CD4-positive, alpha-beta T cell (primary cell): ENCODE measurements around the gene AMBRA1. TPM values are rescaled to one million over a fixed set of nuclear protein-coding genes. Genes with fewer than 3 reads are reported as not detected.

Source experiments
- ATAC-seq: fragments of 200-7000 bp; cut with Tn5 transposase; one replicate; pipeline ENCODE4 v1.10.0; 2022; ENCODE audit warnings: mild to moderate bottlenecking; ENCODE audit not compliant: poor library complexity
- CTCF ChIA-PET: fragments of 350-600 bp; sonication (Branson Sonifier 250); formaldehyde crosslinking; loops from one replicate; lab custom pipeline; 2021; ENCODE audit warnings: antibody characterized with exemption, inconsistent platforms; lab: Charles Lee
- POLR2A ChIA-PET: fragments of 350-600 bp; sonication (Branson Sonifier 250); formaldehyde crosslinking; loops from one replicate; lab custom pipeline; 2021; ENCODE audit warnings: antibody characterized with exemption, inconsistent platforms; lab: Charles Lee
- DNase-seq, 14 experiments: peaks; one replicate each; pipeline ENCODE4 v3.0.0-alpha.2; 2013 to 2020; ENCODE audit warnings: mixed read lengths in 2 of 14
- H3K27ac ChIP-seq, 2 donors: one replicate each; pipeline versions ENCODE4 v1.5.1 to v1.7.0; 2013; ENCODE audit warnings: low read length in 2 of 2, low read depth in 1 of 2, mild to moderate bottlenecking in 1 of 2
- H3K27me3 ChIP-seq, 2 experiments: 1 replicate in 1 of 2; 2 replicates in 1 of 2; pipeline versions ENCODE4 v1.6.1 to v1.7.0; 2013; ENCODE audit warnings: low read length in 2 of 2, control low read depth in 1 of 2, mild to moderate bottlenecking in 1 of 2, moderate library complexity in 1 of 2; ENCODE audit not compliant: insufficient read depth in 2 of 2, control insufficient read depth in 1 of 2
- H3K36me3 ChIP-seq: one replicate; pipeline ENCODE4 v1.6.1; 2013; ENCODE audit warnings: low read length, control low read depth; ENCODE audit not compliant: insufficient read depth
- H3K4me1 ChIP-seq: one replicate; pipeline ENCODE4 v1.6.1; 2013; ENCODE audit warnings: low read length, control low read depth; ENCODE audit not compliant: insufficient read depth
- H3K4me3 ChIP-seq: one replicate; pipeline ENCODE4 v1.5.1; 2013; ENCODE audit warnings: mild to moderate bottlenecking, low read length, moderate library complexity
- H3K9me3 ChIP-seq, 2 experiments: 1 replicate in 1 of 2; 2 replicates in 1 of 2; pipeline versions ENCODE4 v1.6.1 to v1.7.0; 2013; ENCODE audit warnings: low read length in 2 of 2, mild to moderate bottlenecking in 2 of 2, control low read depth in 1 of 2, moderate library complexity in 1 of 2; ENCODE audit not compliant: control insufficient read depth in 1 of 2, insufficient read depth in 1 of 2
- H3K27ac Mint-ChIP-seq: one replicate; pipeline ENCODE4 v1.8.0; 2020; ENCODE audit warnings: mixed read lengths
- H3K27me3 Mint-ChIP-seq: one replicate; pipeline ENCODE4 v1.8.0; 2021; ENCODE audit warnings: mixed read lengths
- H3K36me3 Mint-ChIP-seq: one replicate; pipeline ENCODE4 v1.8.0; 2021; ENCODE audit warnings: low read depth, mixed read lengths
- H3K4me1 Mint-ChIP-seq: one replicate; pipeline ENCODE4 v1.8.0; 2021; ENCODE audit warnings: low read depth, mixed read lengths
- H3K4me3 Mint-ChIP-seq: one replicate; pipeline ENCODE4 v1.8.0; 2020; ENCODE audit warnings: mild to moderate bottlenecking, mixed read lengths
- H3K9me3 Mint-ChIP-seq: one replicate; pipeline ENCODE4 v1.8.0; 2020; ENCODE audit warnings: mixed read lengths
- CTCF ChIP-seq: fragments of 200-600 bp; IDR thresholded peaks from one replicate; pipeline ENCODE4 v1.8.0; 2022; ENCODE audit warnings: antibody characterized with exemption, mild to moderate bottlenecking
- intact Hi-C, 2 experiments: fragments of 100-400 bp; cut with DNase I in 1 of 2; cut with micrococcal nuclease in 1 of 2; formaldehyde crosslinking; loops; one replicate each; pipeline versions ENCODE4 v1.15.1 to v1.9.0; 2023 to 2025; cut with DNase I, micrococcal nuclease
- total RNA-seq, 174 experiments: library from RNA in 2 of 174; stranded (reverse) in 2 of 174; gene quantifications; one replicate each; pipeline ENCODE4 v1.2.3 and lab custom pipeline; 2021 to 2026

AMBRA1 gene
- total RNA-seq, 2 experiments from 2014 or later, result 29.4 to 31.9 TPM

DNA sequence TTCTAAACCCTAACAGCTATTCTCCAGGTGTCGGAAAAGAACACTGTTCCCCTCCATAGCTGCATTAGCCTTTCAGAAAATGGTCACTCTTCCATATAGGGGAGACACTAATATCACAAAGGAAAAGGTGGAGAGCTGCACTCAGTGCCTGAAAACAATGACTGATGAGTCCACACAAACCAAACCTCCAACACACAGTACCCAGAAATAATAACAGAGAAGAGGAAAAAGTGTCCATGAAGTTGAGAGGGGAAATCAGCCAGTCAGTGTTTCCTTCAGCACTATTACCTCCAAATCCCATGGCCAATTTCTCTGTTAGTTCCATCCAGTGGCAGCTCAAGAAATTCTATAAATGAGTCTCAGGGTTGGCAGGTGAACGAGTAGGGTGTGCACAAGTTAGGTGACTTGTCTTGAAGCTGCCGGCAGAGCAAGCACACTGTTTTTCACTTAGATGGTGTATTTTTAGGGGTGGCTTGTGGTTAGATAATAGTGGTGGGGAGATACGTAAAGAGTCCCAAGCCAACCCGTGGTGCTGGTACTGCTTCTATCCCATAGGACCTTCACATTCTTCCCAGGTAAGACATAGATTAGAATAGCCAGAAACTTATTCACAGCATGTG lies 117.8 kb downstream of the AMBRA1 start:
- Mint-ChIP-seq H3K27ac (no peak overlapping the region), H3K9me3 (no peaks in the 10 kb centered on the region), H3K4me3 (no peak overlapping the region), H3K4me1 (peaks cover 47% of the 10 kb centered on the region), H3K27me3 (no peaks in the 10 kb centered on the region), H3K36me3 (peaks cover 30% of the 10 kb centered on the region)
- Histone ChIP-seq H3K9me3 (no peaks in the 10 kb centered on the region), H3K36me3 (peaks cover 3% of the 10 kb centered on the region), H3K4me1 (peaks cover 3% of the 10 kb centered on the region), H3K27ac (no peak overlapping the region), H3K27me3 (no peaks in the 10 kb centered on the region), H3K4me3 (no peak overlapping the region)
- intact Hi-C loops, result no loop called here
- DNase-seq (no peak), ATAC-seq (no peak)
- CTCF ChIA-PET, result interaction anchor here (1.3 kb wide), 1 partner anchor 14 kb away, joined by 3 read pairs; no protein-coding TSS in a partner anchor
- no peak for TF ChIP-seq CTCF
- POLR2A ChIA-PET, result no interaction called here

- DNase-seq, result no peak
- Mint-ChIP-seq H3K36me3 (peaks cover 28% of the 10 kb centered on the region), H3K27me3 (no peaks in the 10 kb centered on the region), H3K9me3 (no peaks in the 10 kb centered on the region), H3K4me3 (no peak overlapping the region), H3K27ac (no peak overlapping the region), H3K4me1 (peaks cover 46% of the 10 kb centered on the region)
- ChIA-PET POLR2A (no interaction called here), CTCF (no interaction called here)
- intact Hi-C loops, result no loop called here
- ATAC-seq, result no peak
- H3K4me1 ChIP-seq, result peaks cover 3% of the 10 kb centered on the region
- no peaks in the 10 kb centered on the region for H3K27me3 ChIP-seq
- TF ChIP-seq CTCF, result no peak
- H3K4me3 ChIP-seq, result no peak overlapping the region
- peaks cover 3% of the 10 kb centered on the region for H3K36me3 ChIP-seq
- H3K9me3 ChIP-seq, result no peaks in the 10 kb centered on the region
- H3K27ac ChIP-seq, result no peak overlapping the region
Measured at GRCh38 chr11:46475051-46475925, 118.5 kb downstream of the AMBRA1 start.

DNA sequence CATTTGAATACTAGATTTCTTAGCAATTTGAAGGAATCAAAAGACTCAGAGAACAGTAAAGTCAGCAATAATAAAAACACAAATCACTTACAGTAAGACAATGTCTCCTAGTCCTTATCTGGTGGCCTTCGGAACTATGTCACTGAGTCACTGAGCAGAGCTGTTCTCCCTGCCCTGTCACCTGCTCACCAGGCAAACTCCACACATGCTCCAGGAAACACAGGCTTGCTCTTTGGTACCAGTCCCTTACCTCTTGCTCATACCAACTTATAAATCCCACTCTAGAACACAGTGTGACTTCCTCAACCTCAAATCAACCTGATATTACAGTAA lies 121.2 kb downstream of the AMBRA1 start:
- H3K27ac Mint-ChIP-seq, result no peak overlapping the region
- peaks cover 7% of the 10 kb centered on the region for H3K36me3 ChIP-seq
- H3K4me3 Mint-ChIP-seq, result no peak overlapping the region
- no peaks in the 10 kb centered on the region for H3K27me3 ChIP-seq
- peaks cover 3% of the 10 kb centered on the region for H3K4me1 ChIP-seq
- CTCF ChIA-PET, result no interaction called here
- POLR2A ChIA-PET, result no interaction called here
- intact Hi-C loops, result no loop called here
- no peak overlapping the region for H3K4me3 ChIP-seq
- H3K4me1 Mint-ChIP-seq, result peaks cover 40% of the 10 kb centered on the region
- H3K27ac ChIP-seq, result no peak overlapping the region
- no peak for TF ChIP-seq CTCF
- H3K9me3 Mint-ChIP-seq, result no peaks in the 10 kb centered on the region
- peaks cover 22% of the 10 kb centered on the region for H3K36me3 Mint-ChIP-seq
- H3K27me3 Mint-ChIP-seq, result no peaks in the 10 kb centered on the region
- no peaks in the 10 kb centered on the region for H3K9me3 ChIP-seq
- DNase-seq, result no peak
- no peak for ATAC-seq
